ENCODE results near the gene GPX8.

GRCh38 chr5:55160493-55161209 is 680 bp downstream of the GPX8 start:
- TF ChIP-seq POLR2AphosphoS5 (IDR thresholded peaks at IDR 0.05) (peak; percentile 26), CTCF (IDR thresholded peaks at IDR 0.05) (no peak)

All from gastroesophageal sphincter (tissue), 3 donors.